Stimulated activated CD8-positive, alpha-beta memory T cell treated with anti-CD3 and anti-CD28 coated beads, Interleukin-15, amount 100 ng/mL, for 24 hours (primary cell): ENCODE results near the gene VCPKMT.

Source experiments
- DNase-seq: peaks from one replicate; pipeline ENCODE4 v3.0.0-alpha.2; 2020; ENCODE audit warnings: low read depth

The VCPKMT gene

DNA sequence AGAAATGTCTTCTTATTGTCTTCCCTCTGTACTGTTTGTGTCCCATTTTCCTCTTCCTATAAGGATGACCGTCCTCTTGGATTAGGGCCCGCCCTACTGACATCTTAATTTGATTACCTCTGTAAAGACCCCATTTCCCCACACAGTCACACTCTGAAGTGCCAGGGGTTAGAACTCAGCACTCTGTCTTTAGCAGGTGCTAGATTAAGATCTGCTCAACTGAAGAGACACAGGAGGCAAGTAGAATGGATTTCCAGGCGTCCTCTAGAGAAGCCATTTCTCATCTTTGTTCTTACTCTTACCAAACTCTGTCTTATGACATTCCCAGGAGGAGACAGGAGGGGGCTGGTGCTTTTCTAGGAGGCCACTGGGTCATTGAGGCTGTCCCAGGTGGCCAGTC lies 50.8 kb downstream of the VCPKMT start:
- DNase-seq: no peak

DNA sequence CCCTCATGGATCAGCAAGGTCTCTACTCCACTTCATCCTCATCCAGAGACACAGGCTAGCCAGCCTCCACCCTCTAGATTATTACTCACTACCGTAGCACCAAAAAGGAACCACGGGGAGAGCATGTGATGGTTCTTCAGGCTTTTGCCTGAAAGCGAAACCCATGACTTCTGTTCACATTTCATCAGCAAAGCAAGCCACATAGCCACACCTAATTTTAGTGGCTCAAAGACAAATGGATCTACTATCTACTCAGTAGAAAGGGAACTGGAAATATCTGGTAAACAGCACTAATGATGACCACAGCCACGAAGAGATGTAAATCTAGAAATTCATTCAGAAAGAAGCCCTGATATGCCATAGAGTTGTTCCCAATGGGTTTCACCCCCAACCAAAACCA lies 51.4 kb downstream of the VCPKMT start:
- DNase-seq: no peak

DNA sequence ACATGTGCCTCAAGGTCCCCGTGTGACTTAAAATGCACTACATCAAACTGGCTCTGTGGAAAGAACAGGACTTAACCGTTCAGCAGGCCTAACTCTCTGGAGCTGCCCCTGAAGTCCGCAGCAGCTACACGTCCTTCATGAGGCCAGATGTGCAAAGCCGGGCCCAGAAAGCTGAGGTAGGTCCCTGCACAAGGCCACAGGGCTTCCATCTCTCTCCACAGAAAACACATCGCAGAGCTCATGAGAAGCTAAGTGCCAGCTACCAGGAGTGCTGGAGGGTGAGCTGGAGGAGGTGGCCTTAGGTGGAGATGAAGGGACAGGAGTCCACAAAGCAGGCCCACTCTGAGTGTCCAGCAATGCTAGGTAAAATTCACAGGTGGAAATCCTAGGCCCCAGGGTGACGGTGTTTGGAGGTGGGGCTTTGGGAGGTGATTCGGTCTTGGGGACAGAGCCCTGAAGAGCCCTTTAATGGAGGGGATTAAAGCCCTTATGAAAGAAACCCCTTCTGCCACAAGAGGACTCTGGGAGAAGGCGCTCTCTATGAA lies 52.4 kb downstream of the VCPKMT start:
- DNase-seq: no peak

DNA sequence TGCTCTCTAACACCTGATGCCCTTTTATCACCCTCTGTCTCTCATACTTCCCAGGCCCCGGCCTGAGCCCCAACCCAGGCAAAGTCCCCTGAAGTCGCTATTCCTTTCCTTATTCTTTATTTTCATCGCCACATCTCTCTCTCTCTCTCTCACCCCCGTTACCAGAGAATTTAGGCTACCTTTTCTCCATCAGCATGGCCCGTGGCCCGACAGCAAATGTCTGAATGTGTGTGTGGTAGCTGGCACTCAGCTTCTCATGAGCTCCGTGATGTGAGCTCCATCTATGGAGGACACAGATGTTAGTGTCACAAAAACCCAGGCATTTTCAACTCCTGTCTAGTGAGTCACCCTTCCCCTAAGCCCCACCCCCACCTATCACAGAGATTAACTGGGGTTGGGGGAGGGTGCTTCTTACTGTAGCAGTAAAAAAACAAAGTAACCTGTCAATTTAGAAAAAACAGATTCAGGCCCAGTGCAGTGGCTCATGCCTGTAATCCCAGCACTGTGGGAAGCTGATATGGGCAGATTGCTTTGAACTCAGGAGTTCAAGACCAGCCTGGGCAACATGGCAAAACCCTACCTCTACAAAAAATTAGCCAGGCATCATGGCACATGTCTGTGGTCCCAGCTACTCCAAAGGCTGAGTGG lies 53.8 kb downstream of the VCPKMT start:
- DNase-seq: no peak

DNA sequence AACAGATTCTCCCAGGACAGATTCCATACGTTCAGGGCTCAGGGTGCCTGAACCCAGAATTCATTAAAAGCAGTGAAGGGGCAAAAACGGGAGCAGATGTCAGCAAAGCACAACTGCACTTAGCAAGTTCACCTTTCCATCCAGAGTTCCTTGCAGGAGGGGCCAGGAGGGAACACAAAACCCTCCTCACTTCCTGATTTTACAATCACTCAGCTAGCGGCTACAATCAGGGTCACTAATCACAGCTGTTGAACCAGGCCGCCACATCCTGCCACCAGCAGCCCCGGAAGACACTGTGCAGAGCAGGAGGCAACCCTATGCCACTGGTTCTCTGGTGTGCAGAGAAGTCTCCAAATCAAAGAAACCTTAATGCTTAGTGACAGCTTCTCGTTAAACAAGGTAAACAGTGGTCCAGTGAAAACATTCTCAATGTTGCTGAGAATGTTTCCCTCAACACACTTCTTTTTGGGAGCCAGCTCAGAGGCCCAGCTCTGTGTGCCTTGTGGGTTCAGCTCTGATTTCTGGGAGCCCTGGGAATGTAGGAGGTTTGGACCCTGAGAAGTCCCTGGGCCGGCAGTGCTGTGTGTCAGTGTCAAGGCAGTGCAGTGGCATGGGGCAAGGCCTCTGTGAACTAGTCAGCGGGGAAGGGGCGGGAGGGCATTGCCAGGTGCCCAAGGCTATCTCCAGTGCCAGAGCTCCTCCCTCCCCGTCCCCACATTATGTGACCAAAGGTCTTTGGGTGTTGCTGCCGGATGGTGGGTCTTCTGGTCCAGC lies 54.5 kb downstream of the VCPKMT start:
- DNase-seq: no peak

DNA sequence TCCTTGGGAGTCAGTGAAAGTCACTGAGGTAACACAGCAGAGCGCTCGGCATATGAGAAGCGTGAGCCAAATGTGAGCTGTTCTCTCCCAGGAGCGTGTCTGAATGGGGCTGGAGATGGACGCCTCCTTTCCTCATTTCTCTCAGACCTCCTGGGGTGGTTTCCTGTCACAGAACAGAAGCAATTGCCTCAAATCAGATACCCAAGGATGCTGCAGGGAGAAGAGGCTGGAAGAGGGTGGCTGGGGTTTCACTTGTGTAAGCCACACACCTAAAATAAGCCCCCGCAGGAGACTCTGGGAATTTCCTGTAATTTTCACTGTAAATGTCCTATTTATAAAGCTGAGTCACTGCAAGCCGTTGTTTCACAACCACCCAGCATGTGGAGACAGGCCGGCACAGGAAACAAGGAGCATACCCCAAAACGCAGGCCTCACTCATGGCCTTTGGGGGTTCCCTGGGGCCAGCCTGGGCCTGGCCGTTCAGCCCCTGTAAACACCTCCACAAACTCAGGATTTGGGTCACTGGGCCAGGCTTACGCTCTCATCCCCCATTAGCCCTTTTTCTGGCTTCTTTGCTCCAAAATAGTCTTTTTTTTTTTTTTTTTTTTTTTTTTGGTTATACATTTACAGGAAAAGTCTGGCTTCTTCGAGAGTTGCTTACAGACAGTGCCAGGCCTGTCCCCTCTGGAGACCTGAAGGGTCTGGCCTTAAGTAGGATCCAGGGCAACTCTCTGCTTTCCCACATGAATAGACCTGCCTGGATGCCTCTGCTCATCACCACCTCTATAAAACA lies 55.3 kb downstream of the VCPKMT start:
- DNase-seq: no peak

DNA sequence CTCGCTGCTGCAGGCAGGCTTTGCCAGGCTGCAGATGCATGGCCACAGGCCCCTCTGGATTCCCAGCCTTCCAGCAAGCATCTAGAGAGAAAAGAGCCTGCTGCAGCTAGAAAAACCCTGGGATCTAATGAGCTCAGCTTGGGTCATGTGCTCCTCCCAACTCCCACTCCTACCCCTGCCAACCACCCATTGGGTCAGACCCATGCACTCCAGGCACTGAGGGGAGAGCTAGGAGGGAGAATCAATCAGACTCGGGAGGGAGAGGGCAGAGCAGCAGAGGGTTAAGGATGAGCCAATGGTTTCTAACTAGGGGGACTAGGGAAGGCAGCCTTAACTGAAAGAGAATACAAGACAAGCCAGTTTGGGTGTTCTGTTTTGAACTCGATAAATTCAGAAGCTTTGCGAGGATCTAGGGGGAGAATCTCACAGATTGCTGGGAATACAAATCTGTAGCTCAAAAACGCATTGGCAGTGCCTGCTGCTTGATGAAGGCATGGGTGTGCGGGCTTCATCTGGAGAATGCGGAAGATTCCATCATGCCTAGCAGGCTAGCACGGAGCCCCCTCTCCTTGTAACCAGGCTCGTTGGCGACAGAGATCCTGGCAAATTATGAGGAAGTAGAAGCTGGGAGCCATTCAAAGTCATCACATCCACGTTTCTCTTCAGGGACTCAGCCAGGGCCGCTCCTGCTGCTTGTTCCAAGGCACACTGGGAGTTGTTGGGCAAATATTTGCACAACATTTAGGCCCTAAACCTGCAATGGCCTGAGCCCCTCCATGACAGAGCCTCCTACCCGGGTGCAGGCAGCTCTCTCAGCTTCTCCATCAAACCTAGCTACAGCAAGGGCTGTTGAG lies 56.4 kb downstream of the VCPKMT start:
- no peak for DNase-seq
